NCI-H1105 treated with DMSO at 0.1 percent for 48 hours (cell line): ENCODE measurements around the gene NUMB.
A peak's percentile ranks its signal among the peaks of the same experiment; 100 is the strongest.
"Not testable (repeated sequence)": the region's sequence is repeated elsewhere in the genome, so short reads cannot be mapped to it uniquely, and the experiment has no call there.

Experiments
- DNase-seq: peaks from one replicate; lab custom pipeline; 2025; lab: John Stamatoyannopoulos, UW

NUMB gene

DNA sequence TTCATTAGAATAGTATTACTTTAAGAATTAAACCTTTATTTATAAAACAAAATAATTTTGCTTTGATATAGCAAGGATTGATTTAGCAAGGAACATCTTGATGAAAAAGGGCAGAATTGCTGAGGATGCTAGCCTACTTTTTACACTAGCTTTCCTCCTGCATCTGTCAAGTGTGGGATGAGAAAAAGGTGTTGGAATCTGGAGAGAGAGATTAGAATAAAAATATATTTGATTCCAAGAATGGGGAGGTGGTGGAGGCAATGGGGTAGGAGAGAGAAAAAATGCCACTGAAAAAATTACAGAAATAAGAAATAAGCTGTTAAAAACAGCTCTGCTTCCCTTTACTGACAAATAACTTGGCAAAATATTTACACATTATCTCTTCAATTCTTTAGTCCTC, 98.9 kb downstream of the NUMB start:
- DNase-seq: no peak

DNA sequence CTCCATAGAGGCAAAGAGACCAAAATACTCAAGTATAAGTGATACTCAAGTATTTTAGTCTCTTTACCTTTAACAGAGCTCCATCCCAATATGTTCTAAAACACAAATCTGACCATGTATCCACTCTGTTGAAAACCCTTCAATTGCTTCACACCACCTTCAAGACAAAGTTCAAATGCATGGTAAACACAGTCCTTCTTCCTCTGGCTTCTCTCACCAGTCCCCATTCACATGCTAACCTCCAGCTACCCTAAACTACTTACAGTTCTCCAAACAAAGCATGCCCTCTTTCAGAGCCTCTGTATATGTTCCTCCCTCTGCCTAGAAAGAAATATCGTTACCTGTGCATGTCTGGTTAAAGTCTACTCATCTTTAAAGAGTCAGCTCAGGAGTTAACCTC, 100.2 kb downstream of the NUMB start:
- no peak for DNase-seq

DNA sequence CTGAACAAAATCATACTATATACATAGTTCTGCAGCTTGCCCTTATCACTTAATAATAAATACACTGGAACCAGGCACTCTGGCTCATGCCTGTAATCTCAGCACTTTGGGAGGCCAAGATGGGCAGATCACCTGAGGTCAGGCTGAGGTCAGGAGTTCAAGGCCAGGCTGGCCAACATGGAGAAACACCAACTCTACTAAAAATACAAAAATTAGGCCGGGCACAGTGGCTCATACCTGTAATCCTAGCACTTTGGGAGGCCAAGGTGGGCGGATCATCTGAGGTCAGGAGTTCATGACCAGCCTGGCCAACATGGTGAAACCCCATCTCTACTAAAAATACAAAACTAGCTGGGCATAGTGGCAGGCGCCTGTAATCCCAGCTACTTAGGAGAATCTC, 109.3 kb downstream of the NUMB start:
- not testable (repeated sequence) for DNase-seq

DNA sequence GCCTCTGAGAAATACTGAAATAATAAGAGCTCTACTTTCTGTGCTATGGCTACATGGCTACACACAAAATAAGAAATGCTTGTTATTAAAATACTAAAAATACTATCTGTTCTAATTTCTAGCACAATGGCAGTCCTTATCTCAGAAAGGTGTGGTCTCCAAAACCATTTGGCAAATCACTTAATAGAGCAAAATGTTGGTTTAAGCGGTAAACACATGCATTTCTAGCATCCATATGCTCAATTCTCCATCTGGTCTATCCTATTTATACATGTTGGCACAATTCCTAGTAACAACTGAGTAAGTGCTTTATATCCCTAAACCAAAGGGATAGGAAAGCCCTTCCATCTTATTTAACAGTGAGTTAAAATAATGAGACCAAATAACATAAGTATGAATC, 114.0 kb downstream of the NUMB start:
- peak; percentile 41 for DNase-seq

DNA sequence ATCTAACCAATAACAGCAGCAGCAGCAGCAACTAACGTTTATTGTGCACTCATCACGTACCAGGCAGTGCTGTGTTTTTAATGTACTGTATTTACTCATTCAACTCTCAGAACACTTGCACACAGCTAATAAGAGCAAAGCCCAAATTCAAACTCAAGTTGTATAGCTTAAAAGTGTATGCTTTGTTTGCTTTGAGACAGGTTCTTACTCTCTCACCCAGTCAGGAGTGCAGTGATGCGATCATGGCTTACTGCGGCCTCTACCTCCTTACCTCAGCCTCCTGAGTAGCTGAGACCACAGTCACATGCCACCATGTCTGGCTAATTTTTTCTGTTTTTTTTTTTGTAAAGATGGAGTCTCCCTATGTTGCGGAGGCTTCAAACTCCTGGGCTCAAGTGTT, 115.7 kb downstream of the NUMB start:
- no peak for DNase-seq

DNA sequence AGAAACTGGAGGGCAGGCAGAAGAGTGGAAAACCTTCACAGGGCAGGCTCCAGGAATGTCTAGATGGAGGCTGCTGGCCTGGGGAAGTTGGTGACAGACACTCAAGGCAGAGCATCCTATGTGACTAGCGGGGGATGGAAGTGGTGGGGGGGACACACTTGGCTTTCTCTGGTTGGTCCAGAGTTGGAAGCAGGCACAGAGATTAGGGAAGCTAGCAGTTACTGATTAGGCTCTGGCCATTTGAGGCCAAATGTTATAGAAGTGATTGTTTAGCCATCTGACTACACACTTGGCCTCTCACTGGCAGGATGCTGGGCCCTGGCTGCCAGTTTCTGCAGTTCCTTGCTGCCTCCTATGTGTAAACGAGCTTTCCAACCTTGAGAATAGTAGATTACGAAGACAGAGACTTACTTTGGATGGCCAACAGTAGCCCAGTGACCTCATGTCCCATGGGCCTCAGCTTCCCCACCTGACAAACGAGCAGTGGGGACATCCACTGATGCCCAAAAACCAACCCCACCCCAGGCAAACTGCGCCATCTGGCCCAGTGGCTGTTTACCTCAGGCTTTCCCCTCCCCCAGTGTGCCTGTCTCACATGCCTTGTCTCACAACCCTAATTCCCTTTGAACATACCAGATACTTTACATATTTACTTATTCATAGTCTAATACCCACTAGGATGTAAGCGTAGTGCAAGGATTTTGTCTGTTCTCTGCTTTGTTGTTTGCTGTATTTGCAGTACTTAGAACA, 118.3 kb downstream of the NUMB start:
- DNase-seq: no peak

DNA sequence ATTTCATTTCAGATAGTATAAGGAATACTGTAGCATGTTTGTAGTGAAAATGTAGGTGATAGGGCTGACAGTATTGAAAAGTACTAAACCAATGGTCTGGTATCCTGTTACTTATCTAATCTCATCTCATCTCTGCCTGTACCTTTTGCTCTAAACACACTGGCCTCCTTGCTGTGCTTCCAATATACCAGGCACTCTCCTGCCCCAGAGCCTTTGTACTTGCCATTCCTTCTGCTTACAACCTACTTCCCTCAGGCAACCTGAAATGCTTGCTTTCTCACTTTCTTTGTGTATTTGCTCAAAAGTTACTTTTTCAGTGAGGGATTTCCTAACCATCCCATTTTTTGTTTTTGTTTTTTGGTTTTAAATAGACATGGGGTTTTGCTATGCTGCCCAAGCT, 119.1 kb downstream of the NUMB start:
- no peak for DNase-seq

DNA sequence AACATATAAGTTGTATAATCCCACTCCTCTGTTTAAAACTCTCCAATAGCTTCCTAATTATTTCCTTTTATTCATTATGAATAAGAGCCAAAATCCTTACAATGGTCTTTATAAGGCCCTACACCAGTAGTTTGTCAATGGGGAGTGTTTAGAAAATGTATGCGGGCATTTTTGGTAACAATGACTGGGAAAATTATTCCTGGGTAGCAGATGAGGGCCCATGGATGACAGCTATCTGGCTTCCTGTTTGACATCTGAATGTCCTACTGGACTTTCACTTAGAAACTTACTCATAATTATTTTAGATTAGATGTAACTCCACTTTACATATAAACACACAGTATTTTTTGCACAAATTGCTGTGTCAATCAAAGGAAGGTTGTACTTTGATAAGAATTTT, 119.8 kb downstream of the NUMB start:
- no peak for DNase-seq

DNA sequence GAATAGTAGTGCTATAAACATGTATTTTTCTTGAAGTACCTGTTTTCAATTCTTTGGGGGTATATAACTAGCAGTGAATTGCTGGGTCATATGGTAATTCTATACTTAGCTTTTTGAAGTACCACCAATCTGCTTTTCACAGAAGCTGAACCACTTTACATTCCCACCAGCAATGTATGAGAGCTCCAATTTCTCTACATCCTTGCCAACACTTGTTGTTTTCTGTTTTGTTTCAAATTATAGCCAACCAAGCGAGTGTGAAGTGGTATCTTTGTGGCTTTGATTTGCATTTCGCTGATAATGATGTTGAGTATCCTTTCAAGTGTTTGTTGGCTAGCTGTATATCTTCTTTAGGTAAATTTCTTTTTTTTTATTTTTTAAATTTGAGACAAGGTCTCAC, 125.3 kb downstream of the NUMB start:
- no peak for DNase-seq

DNA sequence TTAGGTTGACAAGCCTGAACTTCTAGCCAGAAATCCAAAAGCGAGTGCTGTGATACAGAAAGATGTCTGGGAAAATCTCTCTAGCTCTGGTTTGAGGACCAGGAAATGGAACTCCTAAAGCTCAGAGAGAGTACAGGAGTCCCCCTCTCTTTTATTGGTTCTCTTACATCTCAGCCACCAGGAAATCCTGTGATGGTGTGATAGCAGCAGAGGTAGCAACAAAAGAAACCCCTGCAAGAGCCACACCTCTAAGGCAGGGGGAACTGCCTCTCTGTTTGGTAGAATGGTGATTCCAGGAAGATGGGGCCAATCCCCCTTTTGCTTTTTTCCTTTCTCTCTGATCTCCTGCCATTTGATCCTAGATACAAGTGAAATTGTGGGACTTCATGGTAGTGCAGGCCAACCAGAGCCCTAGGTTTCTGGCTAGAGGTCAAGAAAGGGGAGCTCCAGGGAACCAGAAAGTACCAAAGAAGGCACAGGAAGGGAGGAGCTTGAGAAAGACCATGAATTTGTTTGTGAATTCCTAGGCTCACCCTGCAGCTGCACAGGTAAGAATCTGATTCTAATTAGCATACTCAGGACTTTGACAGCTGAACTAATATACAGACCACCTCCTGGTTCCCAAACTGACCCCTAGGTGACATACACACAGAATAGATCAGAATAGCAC, 132.6 kb downstream of the NUMB start:
- DNase-seq: no peak

DNA sequence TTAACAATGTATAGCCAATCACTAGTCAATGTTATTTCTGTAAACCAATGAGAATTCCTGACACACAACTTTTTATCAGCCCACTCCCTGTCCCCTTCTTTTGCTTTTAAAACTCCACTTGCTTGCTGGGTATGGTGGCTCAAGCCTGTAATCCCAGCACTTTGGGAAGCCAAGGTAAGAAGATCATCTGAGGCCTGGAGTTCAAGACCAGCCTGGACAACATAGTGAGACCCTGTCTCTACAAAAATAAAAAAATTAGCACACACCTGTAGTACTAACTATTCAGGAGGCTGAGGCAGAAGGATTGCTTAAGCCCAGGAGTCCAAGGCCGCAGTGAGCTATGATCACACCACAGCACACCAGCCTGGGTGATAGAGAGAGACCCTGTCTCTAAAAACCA, 133.3 kb downstream of the NUMB start:
- DNase-seq: no peak

DNA sequence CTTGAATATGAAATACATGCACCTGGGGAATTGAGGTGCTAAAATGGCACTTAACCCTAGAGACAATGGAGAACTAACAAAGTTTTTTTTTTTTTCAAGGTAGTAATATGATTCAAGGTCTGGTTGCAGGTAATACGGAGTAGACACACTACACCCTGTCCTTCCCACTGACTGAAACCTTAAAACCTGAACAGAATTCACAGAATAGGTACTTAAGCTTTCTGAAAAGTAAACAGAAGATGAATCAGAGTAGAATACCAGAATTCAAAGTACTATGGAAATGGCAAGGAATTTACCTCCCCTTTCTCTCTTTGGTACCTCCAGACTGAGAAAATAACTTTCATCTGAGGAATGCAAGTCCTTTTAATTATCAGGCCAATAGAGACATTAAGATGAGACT, 133.8 kb downstream of the NUMB start:
- no peak for DNase-seq

DNA sequence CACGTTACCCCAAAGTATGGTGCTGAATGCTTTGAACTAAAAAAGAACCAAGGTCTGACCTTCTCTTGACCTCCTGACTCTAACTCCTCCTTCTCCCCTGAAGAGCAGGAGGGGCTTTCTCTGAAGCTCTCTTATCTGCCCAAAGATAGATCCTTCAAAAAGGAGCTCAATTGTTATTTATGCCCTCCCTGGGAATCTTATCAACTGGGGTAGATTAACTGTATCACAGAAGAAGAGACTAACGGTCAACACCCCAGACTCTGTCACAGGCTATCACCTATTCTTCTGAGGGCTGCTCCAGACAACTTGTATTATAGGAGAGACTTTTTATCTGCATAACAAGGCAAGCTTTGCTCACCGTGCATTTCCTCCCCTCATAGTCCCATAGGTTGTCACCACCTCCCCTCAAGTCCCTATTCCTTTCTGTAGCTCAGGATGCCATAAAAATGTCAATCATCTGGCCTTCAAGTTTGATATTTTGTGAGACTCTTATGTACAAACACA, 134.4 kb downstream of the NUMB start:
- DNase-seq: no peak

DNA sequence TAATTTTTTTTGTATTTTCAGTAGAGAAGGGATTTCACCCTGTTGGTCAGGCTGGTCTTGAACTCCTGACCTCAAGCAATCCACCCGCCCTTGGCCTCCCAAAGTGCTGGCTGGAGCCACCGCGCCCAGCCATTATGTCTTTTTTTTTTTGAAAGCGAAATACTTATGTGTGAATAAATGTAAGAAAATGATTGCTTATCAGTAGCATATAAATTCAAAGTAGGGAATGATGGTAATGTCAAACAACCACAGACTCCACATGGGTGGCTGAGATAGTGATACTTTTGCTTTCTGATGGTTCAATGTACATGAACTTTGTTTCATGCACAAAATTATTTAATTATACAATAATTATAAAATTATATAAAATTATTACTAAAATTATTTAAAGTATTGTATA, 145.2 kb downstream of the NUMB start:
- DNase-seq: no peak

DNA sequence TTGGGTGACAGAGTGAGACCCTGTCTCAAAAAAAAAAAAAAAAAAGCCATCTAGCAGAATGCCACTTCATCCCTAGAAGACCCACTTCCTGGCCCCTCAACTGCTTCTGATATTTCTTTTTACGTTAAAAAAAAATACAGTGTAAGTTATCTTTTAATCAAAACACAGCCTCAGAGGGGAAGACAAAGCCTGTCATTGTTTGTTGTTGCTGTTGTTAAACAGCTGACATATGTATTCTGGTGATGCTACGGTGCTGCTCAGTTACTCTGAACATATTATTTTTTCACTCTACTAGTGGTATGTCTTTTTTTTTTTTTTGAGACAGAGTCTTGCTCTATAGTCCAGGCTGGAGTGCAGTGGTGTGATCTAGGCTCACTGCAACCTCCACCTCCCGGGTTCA, 145.7 kb downstream of the NUMB start:
- no peak for DNase-seq

DNA sequence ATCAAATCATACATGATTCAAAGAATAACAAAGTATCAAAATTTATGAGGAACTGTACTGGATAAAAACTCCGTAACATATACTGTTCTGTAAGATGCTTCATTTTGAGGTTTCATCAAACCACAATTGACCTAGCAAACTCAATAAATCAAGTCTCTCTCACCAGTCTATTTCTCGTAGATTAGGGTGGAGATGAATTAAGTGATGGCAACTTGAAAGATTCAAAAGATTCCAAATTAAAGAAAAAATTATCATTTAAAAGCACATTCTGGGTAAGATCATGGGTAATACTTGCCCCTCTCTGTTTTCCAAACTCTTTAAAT, 146.7 kb downstream of the NUMB start:
- DNase-seq: no peak

DNA sequence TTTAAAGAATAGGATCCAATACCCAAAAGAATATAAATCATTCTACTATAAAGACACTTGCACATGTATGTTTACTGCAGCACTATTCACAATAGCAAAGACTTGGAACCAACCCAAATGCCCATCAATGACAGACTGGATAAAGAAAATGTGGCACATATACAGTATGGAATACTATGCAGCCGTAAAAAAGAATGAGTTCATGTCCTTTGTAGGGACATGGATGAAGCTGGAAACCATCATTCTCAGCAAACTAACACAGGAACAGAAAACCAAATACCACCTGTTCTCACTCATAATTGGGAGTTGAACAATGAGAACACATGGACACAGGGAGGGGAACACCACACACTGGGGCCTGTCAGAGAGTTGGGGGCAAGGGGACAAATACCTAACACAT, 149.1 kb downstream of the NUMB start:
- not testable (repeated sequence) for DNase-seq

DNA sequence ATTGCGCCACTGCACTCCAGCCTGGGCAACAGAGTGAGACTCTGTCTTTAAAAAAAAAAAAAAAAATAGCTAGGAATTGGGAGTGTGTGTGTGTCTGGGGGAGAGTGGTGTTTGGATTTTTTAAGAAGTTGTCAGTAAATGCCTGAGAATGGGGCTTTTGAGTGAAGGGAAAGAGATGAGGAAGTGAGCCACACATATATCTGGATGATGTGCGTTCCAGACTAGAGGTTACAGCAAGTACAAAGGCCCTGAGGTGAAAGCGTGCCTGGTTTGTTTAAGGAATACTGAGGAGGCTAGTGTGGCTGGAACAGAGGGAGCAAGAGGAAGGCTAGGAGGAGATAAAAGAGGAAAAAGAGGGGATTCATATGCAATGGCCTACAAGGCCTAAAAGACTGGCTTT, 151.1 kb downstream of the NUMB start:
- no peak for DNase-seq

DNA sequence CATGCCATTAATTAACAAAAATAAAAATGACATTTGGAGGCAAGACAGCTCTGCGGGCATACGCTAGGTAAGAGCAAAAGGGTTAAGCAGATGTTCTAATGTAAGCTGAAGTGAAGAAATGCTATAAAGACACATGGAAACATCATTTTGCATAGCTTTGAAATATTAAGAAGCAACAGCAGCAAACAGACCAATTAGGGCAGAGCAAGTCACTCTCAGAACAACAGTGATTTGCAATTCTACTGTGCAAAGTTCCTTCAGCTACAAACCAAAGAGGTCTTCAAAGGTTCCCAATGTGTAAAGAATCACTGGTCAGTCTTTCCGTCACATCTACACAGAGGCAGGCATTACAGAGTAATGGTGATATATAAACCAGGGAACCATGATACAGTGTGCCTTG, 152.8 kb downstream of the NUMB start:
- no peak for DNase-seq

DNA sequence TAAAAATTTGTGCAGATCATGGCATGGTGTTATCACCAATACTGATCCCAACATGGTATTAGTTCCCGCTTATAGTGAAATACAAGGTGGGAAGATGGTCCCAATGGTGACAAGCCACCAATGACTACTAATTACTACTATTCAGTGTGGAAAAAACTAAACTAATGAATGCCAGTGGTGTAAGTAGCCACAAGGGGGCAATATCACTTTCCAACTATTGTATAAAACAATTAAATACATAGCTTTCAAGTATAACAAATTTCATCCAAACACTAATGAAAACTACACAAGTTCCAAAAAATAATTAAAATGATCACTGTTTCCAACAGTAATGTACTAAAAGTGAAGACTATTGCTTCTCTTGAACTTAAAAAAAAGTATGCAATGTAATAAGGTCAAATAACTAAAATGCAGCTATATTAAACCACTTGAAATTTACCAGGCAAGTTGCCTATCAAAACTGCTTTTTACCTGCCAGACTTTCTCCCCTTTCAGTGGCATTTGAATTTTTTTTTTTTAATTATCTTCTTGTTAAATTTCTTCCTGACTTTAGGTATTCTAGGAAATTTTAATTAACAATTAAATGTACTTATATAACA, 163.0 kb downstream of the NUMB start:
- peak; percentile 64 for DNase-seq

DNA sequence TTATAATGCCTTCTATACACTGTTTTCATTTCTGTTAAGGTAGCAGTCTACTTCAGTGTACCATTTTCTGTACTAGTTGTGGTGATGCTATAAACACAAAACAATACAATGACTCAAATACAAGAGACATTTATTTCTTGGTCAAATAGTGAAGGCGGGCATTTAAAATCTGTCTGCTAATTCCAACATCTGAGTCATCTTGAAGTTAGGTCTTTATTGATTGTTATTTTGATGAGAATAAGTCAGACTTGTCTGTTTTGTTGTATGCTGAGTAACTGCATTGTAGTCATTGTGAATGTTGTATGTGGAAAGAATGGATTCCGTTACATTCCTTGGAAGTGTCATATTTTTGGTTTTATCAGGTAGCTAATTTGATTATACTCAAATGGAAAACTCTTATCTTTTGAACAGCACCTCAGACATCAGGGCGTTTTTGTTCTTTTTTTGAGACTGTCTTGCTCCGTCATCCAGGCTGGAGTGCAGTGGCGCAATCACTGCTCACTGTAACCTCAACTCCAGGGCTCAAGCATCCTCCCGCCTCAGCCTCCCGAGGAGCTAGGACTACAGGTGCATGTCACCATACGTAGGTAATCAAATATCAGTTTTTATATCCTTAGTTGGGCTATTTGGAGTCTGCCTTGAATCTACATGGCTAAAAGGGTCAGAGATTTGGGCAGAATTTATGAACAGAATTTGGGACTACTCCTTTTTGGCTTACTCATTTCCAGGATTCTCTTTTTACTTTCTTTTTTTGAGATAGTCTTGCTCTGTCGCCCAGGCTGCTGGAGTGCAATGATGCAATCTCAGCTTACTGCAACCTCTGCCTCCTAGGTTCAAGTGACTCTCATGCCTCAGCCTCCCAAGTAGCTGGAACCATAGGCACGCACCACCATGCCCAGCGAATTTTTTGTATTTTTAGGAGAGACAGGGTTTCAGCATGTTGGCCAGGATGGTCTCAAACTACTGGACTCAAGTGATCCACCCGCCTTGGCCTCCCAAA, 164.3 kb downstream of the NUMB start:
- no peak for DNase-seq

DNA sequence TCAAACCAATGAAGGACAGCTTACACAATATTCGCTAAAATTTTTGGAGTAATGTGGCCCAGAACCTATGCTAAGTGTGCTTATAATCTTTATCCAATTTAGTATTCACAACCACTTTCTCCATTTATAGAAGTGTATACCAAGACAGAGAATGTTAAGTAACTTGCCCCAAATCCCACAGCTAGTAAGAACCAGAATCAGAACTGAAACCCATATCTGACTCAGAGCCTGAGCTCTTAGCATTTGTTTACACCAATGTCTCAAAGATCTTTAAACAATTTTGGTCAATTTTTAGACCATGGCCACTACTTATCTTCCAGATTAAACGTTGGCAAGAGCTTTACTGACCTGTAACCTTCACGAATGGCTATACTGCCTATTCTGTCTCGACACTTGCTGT, 168.1 kb downstream of the NUMB start:
- DNase-seq: no peak
